GM19452 (cell line): ENCODE data around the gene ACBD3.

Source experiments
- ATAC-seq: cut with Tn5 transposase; IDR thresholded peaks from one replicate; pipeline ENCODE4 v1.9.1; 2021; ENCODE audit not compliant: unreplicated experiment

The ACBD3 gene

DNA sequence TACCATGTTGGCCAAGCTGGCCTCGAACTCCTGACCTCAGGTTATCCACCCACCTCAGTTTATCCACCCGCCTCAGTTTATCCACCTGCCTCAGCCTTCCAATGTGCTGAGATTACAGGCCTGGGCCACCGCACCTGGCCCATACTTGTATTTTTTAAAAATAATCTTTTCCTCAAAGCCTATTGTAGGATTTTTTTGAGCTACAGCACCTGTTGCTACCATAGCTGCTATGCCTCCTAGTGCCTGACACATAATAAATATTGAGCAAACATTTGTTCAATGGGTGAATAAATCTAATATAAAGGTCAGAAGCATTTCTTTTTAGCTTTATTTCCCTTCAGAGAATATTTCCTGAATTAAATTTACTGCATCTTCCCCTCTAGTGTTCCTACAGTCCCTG lies 15.7 kb upstream of the ACBD3 start:
- no peak for ATAC-seq

DNA sequence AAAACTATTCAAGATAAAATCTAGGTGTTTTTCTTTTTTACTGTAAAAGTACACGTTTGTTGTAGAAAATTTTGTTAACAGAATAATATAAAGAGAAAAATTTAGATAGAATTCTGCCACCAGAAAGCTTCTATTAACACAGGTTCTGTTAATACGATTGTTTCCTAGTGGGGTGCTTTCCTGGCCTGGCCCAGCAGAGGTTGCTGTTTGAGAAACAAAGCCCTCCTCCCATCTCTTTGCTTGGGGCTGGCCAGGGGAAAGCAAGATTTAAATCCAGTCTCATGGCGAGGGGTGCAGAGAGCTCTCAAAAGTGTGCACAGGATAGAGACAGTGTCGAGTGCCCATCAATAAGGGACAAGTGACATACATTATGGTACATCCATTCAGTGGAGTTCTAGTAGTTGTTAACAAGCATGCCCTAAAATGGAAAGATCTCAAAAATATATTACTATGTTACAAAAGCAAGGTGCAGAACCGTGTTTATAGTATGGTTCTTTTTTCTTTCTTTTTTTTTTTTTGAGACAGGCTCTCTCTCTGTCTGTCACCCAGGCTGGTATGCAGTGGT lies 14.6 kb upstream of the ACBD3 start:
- ATAC-seq = no peak

DNA sequence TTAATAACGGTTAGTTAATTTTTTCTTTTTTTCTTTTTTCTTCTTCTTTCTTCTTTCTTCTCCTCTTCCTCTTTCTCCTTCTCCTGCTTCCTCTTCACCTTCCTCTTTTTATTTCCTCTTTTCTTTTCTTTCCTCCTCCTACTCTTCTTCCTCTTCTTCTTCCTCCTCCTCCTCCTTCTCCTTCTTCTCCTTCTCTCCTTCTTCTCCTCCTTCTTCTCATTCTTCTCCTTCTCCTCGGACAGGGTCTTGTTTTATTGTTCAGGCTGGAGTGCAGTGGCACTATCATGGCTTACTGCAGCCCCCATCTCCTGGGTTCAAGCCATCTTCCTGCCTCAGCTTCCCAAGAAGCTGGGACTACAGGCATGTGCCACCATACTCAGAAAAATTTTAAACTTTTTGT lies 13.4 kb upstream of the ACBD3 start:
- ATAC-seq = no peak

DNA sequence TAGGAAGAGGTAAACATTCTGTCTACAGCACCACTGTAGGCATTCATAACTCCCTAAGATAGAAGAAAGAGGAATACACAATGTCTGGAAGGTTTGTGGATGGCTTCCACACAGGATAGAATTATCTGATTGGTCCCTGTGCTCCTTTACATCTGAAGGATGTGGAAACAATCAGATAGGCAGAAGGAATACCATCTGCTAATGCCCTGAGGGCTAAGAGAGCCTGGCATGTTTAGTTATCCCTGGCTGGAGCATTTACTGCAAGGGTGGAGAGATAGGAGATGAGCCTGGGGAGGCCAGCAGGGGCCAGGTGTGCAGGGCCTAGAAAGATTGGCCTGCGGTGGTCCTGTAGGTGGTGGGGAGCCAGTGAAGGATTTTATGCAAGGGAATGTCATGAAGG lies 8.6 kb upstream of the ACBD3 start:
- ATAC-seq = no peak

DNA sequence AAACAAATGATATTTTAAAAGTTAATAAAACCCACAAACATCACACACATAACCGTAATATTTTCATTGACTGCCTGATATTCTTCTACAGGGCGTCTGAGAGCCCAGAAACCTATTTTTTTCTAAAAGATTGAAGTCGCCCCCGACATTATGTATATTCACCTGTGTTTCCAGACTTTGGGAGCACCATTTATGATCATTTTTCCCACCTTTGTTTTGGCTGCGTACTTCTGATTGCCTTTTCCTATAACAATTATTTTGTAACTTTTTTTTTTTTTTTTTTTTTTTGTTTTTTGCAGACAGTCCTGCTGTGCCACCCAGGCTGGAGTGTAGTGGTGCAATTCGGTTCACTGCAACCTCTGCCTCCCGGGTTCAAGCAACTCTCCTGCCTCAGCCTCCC lies 839 bp upstream of the ACBD3 start:
- no peak for ATAC-seq

DNA sequence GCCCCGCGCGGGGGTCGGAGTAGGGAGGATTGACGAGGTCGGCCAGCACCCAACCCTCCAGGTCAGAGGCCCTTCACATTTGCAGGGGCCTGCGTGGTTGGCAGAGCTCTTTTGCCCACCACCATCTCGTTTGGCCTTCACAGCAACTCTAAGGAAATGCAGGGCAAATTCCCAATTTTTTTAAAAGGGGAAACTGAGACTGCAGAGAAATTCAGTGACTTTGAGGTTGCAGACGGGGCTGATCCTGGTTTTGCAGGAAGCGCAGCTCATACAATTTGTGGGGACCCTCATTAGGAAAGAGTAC lies 430 bp upstream of the ACBD3 start:
- ATAC-seq = no peak

DNA sequence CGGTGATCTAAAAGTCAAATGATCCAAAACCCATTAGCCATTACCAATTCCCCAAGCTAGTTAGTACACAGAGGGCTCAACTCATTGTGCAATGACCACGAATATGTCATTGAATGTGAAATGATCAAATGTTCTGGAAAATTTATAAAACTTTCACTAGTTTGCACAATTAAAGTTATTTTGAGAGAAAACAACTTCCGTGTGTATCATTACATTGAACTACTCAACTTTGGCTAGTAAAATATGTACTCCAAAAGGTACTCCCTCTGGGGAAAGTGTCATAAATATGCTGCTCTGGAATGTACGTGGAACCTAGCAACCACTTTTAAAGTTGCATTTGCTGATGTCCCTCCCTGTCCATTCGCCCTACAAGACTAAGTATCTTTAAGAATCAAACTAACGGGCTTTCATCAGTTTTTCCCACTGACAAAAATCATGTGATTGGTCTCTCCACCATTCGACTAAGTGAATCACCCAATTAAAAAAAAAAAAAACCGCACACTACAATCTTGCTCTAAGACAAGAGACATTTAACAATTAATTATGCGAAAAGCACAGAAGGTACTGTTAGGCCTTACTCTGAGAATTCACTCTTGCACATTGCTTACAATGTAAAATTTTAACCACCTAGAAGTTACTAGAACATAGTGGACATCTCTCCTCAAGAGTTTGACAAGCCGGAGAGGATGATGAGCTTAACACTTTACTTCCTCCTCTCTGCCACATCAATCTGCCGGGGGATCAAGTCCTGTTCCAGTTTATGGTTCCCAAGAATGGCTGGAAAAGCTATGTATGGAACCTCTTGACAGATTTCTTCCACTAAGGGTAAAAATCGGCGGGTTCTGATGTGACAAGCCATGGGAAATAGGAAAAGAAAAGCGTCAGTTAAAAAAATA lies 1.2 kb downstream of the ACBD3 start:
- no peak for ATAC-seq

DNA sequence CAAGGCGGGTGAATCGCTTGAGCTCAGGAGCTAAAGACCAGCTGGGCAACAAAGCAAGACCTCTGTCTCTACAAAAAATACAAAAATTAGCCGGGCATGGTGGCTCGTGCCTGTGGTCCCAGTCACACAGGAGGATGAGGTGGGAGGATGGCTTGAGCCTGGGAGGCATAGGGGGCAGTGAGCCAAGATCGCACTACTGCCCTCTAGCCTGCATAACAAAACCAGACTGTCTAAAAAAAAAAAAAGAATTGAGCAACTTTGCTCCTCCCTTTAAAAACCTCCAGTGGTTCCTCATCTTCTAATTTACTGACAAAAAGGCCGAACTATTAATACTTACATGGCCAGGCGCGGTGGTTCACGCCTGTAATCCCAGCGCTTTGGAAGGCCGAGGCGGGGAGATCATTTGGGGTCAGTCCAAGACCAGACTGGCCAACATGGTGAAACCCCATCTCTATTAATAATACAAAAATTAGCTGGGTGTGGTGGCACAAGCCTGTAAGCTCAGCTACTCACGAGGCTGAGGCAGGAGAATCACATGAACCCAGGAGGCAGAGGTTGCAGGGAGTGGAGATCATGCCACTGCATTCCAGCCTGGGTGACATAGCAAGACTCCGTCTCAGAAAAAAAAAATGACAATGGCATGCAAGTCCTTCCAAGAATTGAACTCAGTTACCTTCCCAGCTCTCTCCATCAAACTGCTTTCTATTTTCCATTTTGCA lies 4.4 kb downstream of the ACBD3 start:
- ATAC-seq = no peak

DNA sequence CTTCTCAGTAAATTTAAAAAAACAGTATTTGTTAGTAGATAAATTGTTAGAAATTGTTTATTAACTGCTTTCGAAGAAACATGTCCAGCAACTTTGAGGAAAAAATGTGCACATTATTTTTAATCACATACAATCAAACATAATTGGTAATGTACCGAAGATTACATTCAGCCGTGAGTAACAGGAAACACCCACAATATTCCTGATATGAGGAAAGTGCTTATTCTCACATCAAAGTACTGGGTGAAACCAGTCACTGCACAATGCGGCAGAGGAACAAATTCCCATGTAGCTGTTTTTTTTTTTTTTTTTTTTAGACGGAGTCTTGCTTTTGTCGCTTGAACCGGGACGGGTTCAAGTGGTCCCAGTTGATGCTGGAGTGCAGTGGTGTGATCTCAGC lies 9.7 kb downstream of the ACBD3 start:
- no peak for ATAC-seq

DNA sequence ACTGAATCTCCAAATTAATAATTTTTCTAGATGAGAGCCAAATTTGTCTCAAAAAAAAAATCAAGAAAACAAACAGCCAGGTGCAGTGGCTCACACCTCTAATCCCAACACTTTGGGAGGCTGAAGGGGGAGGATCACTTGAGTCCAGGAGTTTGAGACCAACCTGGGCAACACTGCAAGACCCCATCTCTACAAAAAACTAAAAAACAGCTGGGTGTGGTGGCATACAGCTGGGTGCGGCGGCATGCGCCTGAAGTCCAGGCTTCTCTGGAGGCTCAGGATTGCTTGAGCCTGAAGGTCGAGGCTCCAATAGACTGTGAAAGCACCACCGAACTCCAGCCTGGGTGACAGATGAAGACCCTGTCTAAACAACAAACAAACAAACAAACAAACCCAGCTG lies 14.0 kb downstream of the ACBD3 start:
- ATAC-seq = no peak

DNA sequence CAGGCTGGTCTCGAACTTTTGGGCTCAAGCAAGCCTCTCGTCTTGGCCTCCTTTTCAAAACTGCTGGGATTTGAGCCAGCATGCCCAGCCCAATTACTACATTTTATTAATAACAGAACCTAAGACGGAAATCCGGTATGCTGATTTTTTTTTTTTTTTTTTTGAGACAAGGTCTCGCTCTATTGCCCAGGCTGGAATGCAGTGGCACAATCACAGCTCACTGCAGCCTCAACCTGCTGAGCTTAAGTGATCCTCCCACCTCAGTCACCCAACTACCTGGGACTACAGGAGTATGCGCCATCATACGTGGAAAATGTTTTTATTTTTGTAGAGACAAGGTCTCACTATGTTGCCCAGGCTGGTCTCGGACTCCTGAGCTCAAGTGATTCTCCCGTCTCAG lies 20.2 kb downstream of the ACBD3 start:
- no peak for ATAC-seq

DNA sequence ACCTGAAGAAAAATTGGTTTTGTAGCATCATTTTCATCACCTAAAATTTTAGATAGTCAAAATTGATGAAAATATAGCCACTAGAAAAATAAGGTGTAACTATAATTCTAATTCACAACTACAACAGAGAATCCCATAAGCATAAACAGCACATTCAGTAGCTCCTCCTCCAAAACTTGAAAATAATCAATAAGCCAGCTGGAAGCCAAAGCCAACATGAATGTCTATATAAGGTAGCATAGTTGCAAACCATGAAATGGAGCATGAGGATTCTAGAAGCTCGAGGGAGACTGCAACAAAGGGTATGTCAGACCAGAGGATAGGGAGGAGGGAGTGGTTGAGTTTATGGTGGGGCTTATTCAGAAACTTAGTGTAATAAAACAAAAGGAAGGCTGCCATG lies 22.4 kb downstream of the ACBD3 start:
- ATAC-seq = no peak

DNA sequence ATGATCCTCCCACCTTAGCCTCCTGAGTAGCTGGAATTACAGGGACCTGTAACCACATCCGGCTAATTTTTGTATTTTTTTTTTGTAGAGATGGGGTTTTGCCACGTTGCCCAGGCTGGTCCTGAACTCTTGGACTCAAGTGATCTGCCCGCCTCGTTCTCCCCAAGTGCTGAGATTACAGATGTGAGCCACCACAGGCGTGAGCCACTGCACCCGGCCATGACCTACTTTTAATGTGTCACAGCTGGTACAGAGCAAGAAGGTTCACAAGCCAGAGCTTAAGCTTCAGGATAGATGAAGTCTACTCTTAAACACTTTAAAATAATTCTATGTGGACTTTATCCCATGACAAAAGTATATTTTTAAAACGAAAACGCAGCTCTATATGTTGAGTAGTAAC lies 23.6 kb downstream of the ACBD3 start:
- ATAC-seq = no peak

DNA sequence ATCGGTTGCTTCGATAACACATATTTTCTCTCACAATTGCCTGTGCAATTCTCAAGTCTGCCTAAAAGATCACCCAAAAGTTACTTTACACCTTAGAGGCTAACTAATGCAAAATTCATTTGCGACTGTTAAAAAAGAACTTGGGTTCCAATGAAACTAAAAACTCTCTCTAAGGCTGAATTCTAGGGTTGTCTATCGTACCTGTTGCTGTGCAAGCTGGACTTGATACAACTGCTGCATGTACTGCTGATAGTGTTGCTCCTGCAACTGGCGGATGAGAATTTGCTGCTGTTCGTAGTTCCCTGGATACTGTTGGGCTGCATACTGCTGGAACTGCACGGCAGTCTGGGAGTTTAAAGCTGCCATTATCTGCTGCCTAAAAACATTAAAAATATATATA lies 27.6 kb downstream of the ACBD3 start:
- no peak for ATAC-seq

DNA sequence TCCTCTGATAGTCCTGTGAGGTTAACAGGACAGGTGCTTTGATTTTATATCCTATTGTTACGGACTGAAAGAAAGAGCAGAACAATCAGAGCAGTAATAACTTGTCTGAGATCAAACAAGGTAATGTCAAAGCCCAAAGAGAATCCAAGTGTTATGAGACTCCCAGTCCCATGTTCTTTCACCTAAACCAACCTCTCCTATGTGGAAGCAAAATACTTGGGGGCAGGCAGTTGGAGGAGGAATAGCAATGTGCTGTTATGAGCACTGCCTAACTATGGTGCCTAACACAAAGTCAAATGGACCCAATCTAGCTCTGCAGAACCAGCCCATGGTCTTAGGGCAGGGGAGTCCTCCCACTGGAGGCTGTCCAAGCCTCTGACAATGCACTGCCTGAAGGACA lies 28.1 kb downstream of the ACBD3 start:
- ATAC-seq = no peak

DNA sequence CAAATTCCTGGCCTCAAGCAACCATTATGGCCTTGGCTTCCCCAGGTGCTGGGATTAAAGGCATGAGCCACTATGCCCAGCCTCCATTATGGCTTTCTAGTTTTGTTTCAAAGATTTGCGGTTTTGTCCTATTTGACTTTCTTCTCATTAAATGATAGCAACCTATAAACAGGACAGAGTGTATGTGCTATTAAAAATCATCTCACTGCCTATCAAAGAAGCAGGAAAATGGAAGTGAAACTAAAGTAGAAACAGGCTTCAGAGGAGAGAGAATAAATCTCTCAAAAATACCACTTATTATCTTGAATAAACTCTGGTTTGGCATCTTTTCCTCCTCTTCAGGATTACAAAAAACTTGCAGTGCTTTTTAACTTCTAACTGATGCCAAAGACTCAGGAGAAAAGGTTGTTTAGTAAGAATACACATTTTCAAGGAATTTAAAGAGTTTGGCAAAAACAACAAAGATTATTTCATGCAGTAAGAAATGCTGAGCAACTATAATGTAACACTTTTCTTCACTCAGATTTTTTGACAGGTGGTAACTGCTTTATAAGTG lies 28.7 kb downstream of the ACBD3 start:
- no peak for ATAC-seq

DNA sequence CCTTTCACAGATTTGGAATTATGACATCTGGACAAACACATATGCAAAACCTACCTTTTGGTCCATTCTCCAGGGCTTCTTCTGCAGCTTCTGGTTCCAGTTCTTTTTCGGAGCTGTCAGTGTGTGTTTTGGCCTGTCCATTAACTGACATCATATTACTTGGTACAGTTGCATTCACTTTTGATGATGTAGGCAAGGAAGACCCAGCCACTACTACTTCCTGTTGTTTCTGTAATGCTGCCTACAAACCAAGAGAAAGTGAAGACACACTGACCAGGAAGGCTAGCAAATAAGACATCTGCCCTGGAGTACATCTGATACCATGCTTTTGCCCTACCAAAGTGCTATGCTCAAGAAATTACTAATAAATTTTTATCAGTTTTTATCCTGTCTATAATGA lies 31.9 kb downstream of the ACBD3 start:
- ATAC-seq = no peak

DNA sequence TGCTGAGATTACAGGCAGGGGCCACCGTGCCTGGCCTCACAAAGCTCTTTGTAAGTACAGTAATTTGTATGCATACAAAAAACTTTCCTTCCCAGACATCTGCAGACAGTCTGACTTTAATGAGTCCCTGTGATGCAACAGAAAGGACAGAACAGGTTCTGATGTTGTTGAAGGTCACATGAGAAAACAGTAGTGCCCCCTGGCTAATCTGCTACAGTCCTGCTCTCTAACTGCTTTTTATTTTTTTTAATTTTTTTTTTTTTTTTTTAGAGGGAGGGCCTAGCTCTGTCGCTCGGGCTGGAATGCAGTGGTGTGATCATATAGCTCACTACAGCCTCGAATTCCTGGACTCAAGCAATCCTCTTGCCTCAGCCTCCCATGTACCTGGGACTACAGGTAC lies 36.7 kb downstream of the ACBD3 start:
- ATAC-seq = no peak

DNA sequence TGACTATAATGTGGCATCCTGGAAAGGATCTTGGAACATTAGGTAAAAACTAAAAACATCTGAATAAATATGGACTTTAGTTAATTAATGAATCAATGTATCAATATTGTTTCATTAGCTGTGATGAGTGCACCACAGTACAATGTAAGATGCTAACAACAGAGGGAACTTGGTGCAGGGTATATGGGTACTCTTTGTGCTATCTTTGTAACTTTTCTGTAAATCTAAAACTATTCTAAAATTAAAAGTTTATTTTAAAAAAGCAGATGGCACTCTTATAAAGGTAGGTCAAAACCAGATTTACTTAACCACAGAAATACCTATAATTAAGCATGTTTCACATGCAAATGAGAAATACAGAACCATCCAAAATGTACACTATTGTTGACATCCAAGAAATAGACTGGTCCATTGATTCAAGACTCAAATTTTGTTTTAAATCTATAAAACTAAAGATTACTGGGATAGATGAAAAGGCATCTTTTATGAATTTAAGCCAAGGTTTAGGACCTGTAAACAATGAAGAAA lies 38.4 kb downstream of the ACBD3 start:
- ATAC-seq = no peak

DNA sequence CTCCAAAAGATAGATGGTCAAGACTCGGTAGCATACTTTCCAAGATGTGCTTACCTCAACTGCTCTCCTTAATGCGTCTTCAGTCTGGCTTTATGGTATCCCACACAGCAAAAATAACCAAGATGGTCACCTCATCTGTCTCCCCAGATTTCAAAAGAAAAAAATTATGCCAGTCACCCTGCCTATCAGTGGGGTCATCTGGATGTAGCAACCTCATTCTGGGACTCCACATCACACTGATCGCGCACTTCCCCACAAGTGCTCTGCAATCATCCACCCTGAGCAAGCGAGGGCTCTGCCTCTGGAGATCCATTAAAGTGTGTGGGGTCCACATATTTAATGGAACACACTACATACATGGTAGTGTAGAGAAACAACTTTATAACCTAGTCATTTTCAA lies 42.5 kb downstream of the ACBD3 start:
- no peak for ATAC-seq

DNA sequence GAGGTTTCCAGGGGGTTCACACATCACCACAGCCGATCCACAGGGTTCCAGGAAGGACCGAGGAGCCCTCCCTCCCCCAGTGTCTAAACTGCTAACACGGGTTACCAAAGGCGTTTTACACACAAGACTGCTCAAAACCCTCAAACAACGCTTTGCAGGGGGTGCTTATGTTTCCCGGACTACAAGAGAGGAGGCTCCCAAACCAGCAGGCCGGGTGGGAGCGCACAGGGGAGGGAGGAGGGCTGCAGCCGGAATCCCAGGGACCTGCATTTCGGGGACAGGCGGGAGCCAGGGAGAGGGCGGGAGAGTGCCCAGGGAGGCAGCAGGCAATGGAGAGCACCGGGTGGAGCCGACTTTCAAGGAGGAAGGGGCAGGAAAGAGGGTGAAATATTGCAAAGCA lies 50.8 kb downstream of the ACBD3 start:
- no peak for ATAC-seq
